PC-3 (cell line): ENCODE results near the gene EIF4E1B. TPM values are rescaled to one million over a fixed set of nuclear protein-coding genes. Genes with fewer than 3 reads are reported as not detected.

ENCODE experiments used
- ATAC-seq: fragments of 200-7000 bp; cut with Tn5 transposase; 2 replicates; pipeline ENCODE4 v1.9.1; 2020; ENCODE audit warnings: mild to moderate bottlenecking, moderate library complexity
- BruUV-seq: library from RNA; stranded (reverse); fragments of 400-500 nt; replicated peaks from 2 replicates; lab custom pipeline; 2021; lab: Mats Ljungman, UMichigan
- CTCF ChIA-PET: fragments of 300-600 bp; sonication (Branson Sonifier 250); formaldehyde crosslinking; loops from one replicate; lab custom pipeline; 2022; ENCODE audit warnings: antibody characterized with exemption; lab: Charles Lee
- POLR2A ChIA-PET: fragments of 300-600 bp; sonication (Branson Sonifier 250); formaldehyde crosslinking; loops from one replicate; lab custom pipeline; 2022; ENCODE audit warnings: antibody characterized with exemption; ENCODE audit not compliant: unreplicated experiment; lab: Charles Lee
- DNase-seq: peaks from one replicate; pipeline ENCODE4 v3.0.0-alpha.2; 2015
- H2AFZ ChIP-seq: fragments of 300-600 bp; sonication (generic); 2 replicates; pipeline ENCODE4 v1.6.0; 2016; ENCODE audit warnings: antibody characterized with exemption, low read length
- H3F3A ChIP-seq: fragments of 300-600 bp; sonication (generic); one replicate; pipeline ENCODE4 v1.6.0; 2017; ENCODE audit warnings: antibody characterized with exemption, low read length, control low read depth, mild to moderate bottlenecking; ENCODE audit not compliant: unreplicated experiment
- H3K27ac ChIP-seq: fragments of 300-600 bp; sonication (generic); 2 replicates; pipeline ENCODE4 v1.5.1; 2016; ENCODE audit warnings: mild to moderate bottlenecking, low read length
- H3K27me3 ChIP-seq: fragments of 300-600 bp; sonication (generic); 2 replicates; pipeline ENCODE4 v1.6.1; 2016; ENCODE audit warnings: low read length, mixed read lengths
- H3K36me3 ChIP-seq: fragments of 300-600 bp; sonication (generic); 2 replicates; pipeline ENCODE4 v1.6.1; 2016; ENCODE audit warnings: low read depth, mixed run types, low read length, mixed read lengths
- H3K4me1 ChIP-seq: fragments of 300-600 bp; sonication (generic); 2 replicates; pipeline ENCODE4 v1.5.1; 2016; ENCODE audit warnings: low read length; ENCODE audit not compliant: insufficient read depth
- H3K4me2 ChIP-seq: fragments of 300-600 bp; sonication (generic); 2 replicates; pipeline ENCODE4 v1.6.0; 2016; ENCODE audit warnings: low read length
- H3K4me3 ChIP-seq: fragments of 300-600 bp; sonication (generic); 2 replicates; pipeline ENCODE4 v1.5.1; 2016; ENCODE audit warnings: mild to moderate bottlenecking, low read length, mixed read lengths
- H3K79me2 ChIP-seq: fragments of 300-600 bp; sonication (generic); 2 replicates; pipeline ENCODE4 v1.6.1; 2017; ENCODE audit warnings: low read length, mixed read lengths
- H3K9ac ChIP-seq: fragments of 300-600 bp; sonication (generic); 2 replicates; pipeline ENCODE4 v1.6.0; 2016; ENCODE audit warnings: mild to moderate bottlenecking, low read length
- H3K9me2 ChIP-seq: fragments of 300-600 bp; sonication (generic); replicated peaks from 2 replicates; pipeline ENCODE4 v1.6.1; 2016; ENCODE audit warnings: mixed run types, low read length, mixed read lengths
- H3K9me3 ChIP-seq: fragments of 300-600 bp; sonication (generic); 2 replicates; pipeline ENCODE4 v1.6.1; 2016; ENCODE audit warnings: low read length, mixed read lengths
- H4K20me1 ChIP-seq: fragments of 300-600 bp; sonication (generic); 2 replicates; pipeline ENCODE4 v1.6.1; 2016; ENCODE audit warnings: low read length, mixed read lengths
- EZH2 ChIP-seq: fragments of 300-600 bp; sonication (generic); IDR thresholded peaks from one replicate; pipeline ENCODE4 v1.6.1; 2017; ENCODE audit warnings: antibody characterized with exemption, mild to moderate bottlenecking, low read length; ENCODE audit not compliant: unreplicated experiment
- EZH2phosphoT487 ChIP-seq: fragments of 300-600 bp; sonication (generic); IDR thresholded peaks from 2 replicates; pipeline ENCODE4 v1.6.1; 2018; ENCODE audit warnings: mild to moderate bottlenecking, antibody characterized with exemption, low read length, borderline replicate concordance
- intact Hi-C: fragments of 100-400 bp; cut with micrococcal nuclease; formaldehyde crosslinking; loops from 2 replicates; pipeline ENCODE4 v1.9.0; 2023
- total RNA-seq: library from RNA; depleted of rRNA; stranded (reverse); fragments of >200 nt; gene quantifications from 2 replicates; pipeline ENCODE4 v1.2.3, GENCODE V29; 2014
- TF ChIP-seq, protein P1 (sequence below): fragments of 300-600 bp; sonication (generic); conservative IDR thresholded peaks from 2 replicates; pipeline ENCODE4 v1.5.1; 2017; ENCODE audit warnings: antibody characterized with exemption, low read depth, mild to moderate bottlenecking, low read length

Gene EIF4E1B
- total RNA-seq, 1 experiment from 2014 or later: not detected

DNA sequence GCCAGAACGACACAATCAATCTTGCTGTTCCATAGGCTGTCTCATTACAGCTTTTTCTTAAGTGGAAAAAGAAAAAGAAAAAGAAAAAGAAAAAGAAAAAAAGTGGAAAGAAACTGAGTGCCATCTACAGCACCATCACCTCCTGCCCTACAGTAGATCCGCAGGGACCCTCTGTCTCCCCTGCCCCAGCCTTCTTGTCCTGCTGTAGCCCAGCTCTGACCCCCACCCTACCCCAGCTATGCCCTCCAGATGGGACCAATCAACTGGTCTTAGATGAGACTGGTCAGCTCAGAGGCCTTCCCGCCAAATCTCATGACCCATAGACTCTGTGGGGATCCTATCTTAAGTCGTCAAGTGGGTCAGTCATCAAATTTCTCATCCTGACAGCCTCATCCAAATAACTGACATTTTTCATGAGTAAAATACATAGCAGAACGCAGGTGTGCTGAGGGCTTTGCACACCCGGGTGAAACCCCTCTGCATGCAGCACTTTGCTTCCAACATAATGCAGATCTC, 51.6 kb downstream of the EIF4E1B start:
- Histone ChIP-seq H3K27me3 (peaks cover 24% of the 10 kb centered on the region), H3F3A (no peaks in the 10 kb centered on the region), H3K4me2 (no peak overlapping the region), H3K4me3 (no peak overlapping the region), H3K27ac (no peak overlapping the region), H3K4me1 (no peaks in the 10 kb centered on the region), H3K79me2 (no peaks in the 10 kb centered on the region), H3K9me2 (no peaks in the 10 kb centered on the region), H2AFZ (no peak overlapping the region), H3K9me3 (no peaks in the 10 kb centered on the region), H3K9ac (no peak overlapping the region), H3K36me3 (no peaks in the 10 kb centered on the region), H4K20me1 (no peaks in the 10 kb centered on the region)
- ATAC-seq (no peak), DNase-seq (no peak)
- ChIA-PET POLR2A (interaction anchor here (0.6 kb wide), 1 partner anchor 18 kb away, joined by 4 read pairs; no protein-coding TSS in a partner anchor), CTCF (interaction anchor here (0.6 kb wide), 2 partner anchors 22 to 140 kb away, joined by 3 to 4 read pairs; no protein-coding TSS in a partner anchor)
- intact Hi-C loops: no loop called here
- no TSS peak for BruUV-seq
- TF ChIP-seq, protein P1, sequence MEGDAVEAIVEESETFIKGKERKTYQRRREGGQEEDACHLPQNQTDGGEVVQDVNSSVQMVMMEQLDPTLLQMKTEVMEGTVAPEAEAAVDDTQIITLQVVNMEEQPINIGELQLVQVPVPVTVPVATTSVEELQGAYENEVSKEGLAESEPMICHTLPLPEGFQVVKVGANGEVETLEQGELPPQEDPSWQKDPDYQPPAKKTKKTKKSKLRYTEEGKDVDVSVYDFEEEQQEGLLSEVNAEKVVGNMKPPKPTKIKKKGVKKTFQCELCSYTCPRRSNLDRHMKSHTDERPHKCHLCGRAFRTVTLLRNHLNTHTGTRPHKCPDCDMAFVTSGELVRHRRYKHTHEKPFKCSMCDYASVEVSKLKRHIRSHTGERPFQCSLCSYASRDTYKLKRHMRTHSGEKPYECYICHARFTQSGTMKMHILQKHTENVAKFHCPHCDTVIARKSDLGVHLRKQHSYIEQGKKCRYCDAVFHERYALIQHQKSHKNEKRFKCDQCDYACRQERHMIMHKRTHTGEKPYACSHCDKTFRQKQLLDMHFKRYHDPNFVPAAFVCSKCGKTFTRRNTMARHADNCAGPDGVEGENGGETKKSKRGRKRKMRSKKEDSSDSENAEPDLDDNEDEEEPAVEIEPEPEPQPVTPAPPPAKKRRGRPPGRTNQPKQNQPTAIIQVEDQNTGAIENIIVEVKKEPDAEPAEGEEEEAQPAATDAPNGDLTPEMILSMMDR: no peak
- TF ChIP-seq EZH2phosphoT487: no peak
- TF ChIP-seq EZH2: no peak

DNA sequence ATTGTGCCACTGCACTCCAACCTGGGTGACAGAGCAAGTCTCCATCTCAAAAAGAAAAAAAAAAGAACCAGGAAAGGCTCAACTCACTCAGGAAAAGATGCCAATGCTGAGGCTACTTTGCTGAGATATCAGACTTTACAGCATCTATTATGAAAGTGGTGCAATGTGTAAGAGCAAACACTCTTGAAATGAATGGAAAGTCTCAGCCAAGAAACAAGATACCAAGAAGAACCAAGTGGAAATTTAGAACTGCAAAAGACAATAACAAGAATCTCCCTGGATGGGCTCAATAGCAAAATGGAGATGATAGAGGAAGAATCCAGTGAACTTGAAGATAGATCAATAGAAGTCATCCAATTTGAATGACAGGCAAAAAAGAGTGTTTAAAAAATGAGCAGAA, 54.5 kb downstream of the EIF4E1B start:
- Histone ChIP-seq H3K27ac (no peak overlapping the region), H3K4me3 (no peak overlapping the region), H3K36me3 (no peaks in the 10 kb centered on the region), H3K79me2 (no peaks in the 10 kb centered on the region), H3K9ac (no peak overlapping the region), H3F3A (no peaks in the 10 kb centered on the region), H3K4me1 (no peaks in the 10 kb centered on the region), H3K9me3 (no peaks in the 10 kb centered on the region), H4K20me1 (no peaks in the 10 kb centered on the region), H3K9me2 (no peaks in the 10 kb centered on the region), H3K4me2 (no peak overlapping the region), H3K27me3 (peaks cover 24% of the 10 kb centered on the region), H2AFZ (no peak overlapping the region)
- intact Hi-C loops: no loop called here
- no TSS peak for BruUV-seq
- TF ChIP-seq, protein P1: no peak
- ChIA-PET POLR2A (interaction anchor here (0.7 kb wide), 1 partner anchor 122 kb away, joined by 6 read pairs; no protein-coding TSS in a partner anchor), CTCF (no interaction called here)
- no peak for ATAC-seq
- no peak for DNase-seq

DNA sequence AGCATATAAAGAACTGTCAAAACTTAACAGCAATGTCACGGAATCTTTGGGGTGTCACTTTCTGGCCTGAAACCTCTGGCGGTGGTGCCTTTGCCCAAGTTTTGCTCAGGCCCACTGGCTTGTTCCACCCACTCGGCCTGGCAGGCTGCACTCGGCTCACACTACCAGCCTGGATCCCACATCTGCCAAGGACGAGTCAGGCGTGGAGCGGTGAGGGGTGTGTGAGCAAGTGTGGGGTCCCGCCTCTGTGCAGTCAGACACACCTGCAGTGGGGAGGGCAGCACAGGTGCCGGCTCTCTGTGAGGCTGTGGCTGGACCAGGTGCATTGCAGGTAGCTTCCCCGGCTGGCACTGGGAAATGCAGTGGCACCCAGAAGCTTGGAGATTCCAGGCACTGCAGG, 56.8 kb downstream of the EIF4E1B start:
- intact Hi-C loops: no loop called here
- Histone ChIP-seq H3K9me3 (no peaks in the 10 kb centered on the region), H4K20me1 (no peaks in the 10 kb centered on the region), H3K27ac (no peak overlapping the region), H3F3A (no peaks in the 10 kb centered on the region), H3K79me2 (no peaks in the 10 kb centered on the region), H2AFZ (no peak overlapping the region), H3K9ac (no peak overlapping the region), H3K27me3 (peaks cover 22% of the 10 kb centered on the region), H3K4me1 (no peaks in the 10 kb centered on the region), H3K4me2 (no peak overlapping the region), H3K9me2 (no peaks in the 10 kb centered on the region), H3K36me3 (no peaks in the 10 kb centered on the region), H3K4me3 (no peak overlapping the region)
- no TSS peak for BruUV-seq
- TF ChIP-seq EZH2: no peak
- TF ChIP-seq EZH2phosphoT487: no peak
- TF ChIP-seq, protein P1: no peak
- DNase-seq: no peak
- ATAC-seq: no peak
- POLR2A ChIA-PET: no interaction called here
- CTCF ChIA-PET: no interaction called here
